Measurements from ENCODE around the gene SPATA31E1.

- TF ChIP-seq POLR2A (IDR thresholded peaks at IDR 0.05) = no peak
- TF ChIP-seq CTCF (IDR thresholded peaks at IDR 0.05) = no peak
These were observed 48.3 kb upstream of the SPATA31E1 start for GRCh38 chr9:87834357-87834756.

Data from testis (tissue), 2 donors.